GM18502 (cell line): ENCODE data around the gene SLC22A1.

ENCODE experiments used
- ATAC-seq: cut with Tn5 transposase; IDR thresholded peaks from one replicate; pipeline ENCODE4 v1.9.1; 2021; ENCODE audit warnings: mild to moderate bottlenecking; ENCODE audit not compliant: unreplicated experiment, poor library complexity

Gene SLC22A1

DNA sequence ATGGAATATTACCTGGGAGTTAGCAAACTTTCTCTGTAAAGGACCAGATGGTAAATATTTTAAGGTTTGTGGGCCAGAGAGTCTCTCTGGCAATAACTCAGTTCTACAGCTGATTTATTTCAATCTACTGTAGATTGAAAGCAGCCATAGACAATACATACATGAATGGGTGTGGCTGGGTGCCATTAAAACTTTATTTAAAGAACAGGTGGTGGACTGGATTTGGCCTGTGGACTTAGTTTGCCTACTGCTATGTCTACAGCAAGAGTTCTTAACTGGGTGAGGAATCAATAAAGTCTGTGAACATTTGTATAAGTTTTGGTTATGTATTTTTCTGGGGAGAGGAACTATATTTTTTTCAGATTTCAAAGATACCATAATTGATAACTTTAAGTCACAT, 81.9 kb downstream of the SLC22A1 start:
- ATAC-seq = no peak

- ATAC-seq = no peak
Observed at GRCh38 chr6:160203953-160204352, 82.3 kb downstream of the SLC22A1 start.

GRCh38 chr6:160204710-160205109, 83.1 kb downstream of the SLC22A1 start:
- no peak for ATAC-seq

DNA sequence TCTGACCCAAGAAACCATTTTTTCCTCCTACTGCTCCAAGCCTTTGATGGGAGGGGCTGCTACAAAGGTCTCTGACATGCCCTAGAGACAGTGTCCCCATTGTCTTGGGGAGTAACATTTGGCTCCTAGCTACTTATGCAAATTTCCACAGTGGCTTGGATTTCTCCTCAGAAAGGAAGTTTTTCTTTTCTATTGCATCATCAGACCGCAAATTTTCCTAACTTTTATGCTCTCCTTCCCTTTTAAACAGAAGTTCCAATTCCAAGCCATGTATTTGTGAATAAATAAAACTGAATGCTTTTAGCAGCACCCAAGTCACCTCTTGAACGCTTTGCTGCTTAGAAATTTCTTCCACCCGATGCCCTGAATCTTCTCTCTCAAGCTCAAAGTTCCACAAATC, 86.0 kb downstream of the SLC22A1 start:
- ATAC-seq = no peak
